ENCODE data around the gene PRKCD. TPM values are rescaled to one million over a fixed set of nuclear protein-coding genes. Genes with fewer than 3 reads are reported as not detected.

PRKCD gene
- polyA plus RNA-seq, 1 experiment, result 13.7 TPM

DNA sequence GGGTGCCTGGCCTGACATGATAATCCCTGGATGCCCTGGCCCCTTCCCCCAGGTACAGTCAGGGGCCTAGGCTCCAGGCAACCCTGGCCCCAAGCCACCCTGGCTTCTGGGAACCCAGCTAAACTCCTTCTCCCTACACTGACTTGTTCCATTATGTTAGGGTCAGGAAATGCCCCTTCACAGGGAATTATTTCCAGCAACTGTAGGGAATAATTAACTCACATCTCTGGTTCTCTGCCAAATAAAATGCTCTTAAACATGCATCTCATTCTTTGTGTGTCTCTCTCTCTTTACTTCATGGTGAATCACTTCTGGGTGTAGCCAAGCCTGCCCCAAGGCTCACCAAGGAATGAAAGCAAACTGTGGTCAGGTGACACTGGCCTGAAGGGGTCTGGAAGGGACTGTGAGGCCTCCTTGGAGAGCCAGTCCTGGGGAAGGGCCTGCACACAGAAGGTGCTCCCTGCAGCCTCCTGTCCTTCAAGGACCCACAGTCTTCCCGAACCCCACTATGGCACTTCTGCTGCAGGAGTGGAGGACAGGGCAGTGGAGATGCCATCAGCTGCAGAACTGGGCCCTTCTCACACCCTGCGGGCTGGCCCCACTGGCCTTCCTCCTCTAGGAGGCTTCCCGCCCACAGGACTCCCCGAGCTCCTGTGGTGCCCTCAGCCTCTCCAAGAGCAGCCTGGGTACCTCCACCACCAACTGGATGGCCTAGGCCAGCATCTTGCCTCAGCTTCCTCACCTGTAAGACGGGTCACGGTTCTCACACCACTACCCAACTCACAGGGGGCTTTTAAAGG, 77.2 kb downstream of the PRKCD start:
- DNase-seq (ENCODE audit: low read depth, low spot score), result peak; percentile 78
- ChIA-PET CTCF (no interaction called here), POLR2A (interaction anchor here (1.3 kb wide), 1 partner anchor 32 kb away, joined by 3 read pairs; no protein-coding TSS in a partner anchor)
- Histone ChIP-seq H3K27ac (ENCODE audit: low read depth, low read length) (peak overlapping the region; percentile 93), H3K27me3 (ENCODE audit: control insufficient read depth, insufficient read depth, low read length) (no peaks in the 10 kb centered on the region), H3K9me3 (ENCODE audit: control insufficient read depth, insufficient read depth, low read length) (no peaks in the 10 kb centered on the region), H3K4me3 (ENCODE audit: low read depth, low read length) (no peak overlapping the region)
- TF ChIP-seq, protein P1, sequence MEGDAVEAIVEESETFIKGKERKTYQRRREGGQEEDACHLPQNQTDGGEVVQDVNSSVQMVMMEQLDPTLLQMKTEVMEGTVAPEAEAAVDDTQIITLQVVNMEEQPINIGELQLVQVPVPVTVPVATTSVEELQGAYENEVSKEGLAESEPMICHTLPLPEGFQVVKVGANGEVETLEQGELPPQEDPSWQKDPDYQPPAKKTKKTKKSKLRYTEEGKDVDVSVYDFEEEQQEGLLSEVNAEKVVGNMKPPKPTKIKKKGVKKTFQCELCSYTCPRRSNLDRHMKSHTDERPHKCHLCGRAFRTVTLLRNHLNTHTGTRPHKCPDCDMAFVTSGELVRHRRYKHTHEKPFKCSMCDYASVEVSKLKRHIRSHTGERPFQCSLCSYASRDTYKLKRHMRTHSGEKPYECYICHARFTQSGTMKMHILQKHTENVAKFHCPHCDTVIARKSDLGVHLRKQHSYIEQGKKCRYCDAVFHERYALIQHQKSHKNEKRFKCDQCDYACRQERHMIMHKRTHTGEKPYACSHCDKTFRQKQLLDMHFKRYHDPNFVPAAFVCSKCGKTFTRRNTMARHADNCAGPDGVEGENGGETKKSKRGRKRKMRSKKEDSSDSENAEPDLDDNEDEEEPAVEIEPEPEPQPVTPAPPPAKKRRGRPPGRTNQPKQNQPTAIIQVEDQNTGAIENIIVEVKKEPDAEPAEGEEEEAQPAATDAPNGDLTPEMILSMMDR (IDR thresholded peaks at IDR 0.05; ENCODE audit: low read depth, low read length), result no peak

DNA sequence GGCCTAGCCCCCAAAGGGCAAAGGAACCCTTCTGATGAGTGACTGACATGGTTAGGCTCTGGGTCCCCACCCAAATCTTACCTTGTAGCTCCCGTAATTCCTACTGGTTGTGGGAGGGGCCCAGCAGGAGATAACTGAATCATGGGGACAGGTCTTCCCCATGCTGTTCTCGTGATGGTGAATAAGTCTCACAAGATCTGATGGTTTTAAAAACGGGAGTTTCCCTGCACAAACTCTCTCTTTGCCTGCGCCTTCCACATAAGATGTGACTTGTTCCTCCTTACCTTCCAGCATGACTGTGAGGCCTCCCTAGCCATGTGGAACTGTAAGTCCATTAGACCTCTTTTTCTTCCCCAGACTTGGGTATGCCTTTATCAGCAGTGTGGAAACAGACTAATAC, 77.9 kb downstream of the PRKCD start:
- DNase-seq (ENCODE audit: low read depth, low spot score), result no peak
- Histone ChIP-seq H3K9me3 (ENCODE audit: control insufficient read depth, insufficient read depth, low read length) (no peaks in the 10 kb centered on the region), H3K4me3 (ENCODE audit: low read depth, low read length) (no peak overlapping the region), H3K27ac (ENCODE audit: low read depth, low read length) (peak overlapping the region; percentile 93), H3K27me3 (ENCODE audit: control insufficient read depth, insufficient read depth, low read length) (no peaks in the 10 kb centered on the region)
- ChIA-PET POLR2A (no interaction called here), CTCF (no interaction called here)
- TF ChIP-seq, protein P1 (IDR thresholded peaks at IDR 0.05; ENCODE audit: low read depth, low read length), result no peak

DNA sequence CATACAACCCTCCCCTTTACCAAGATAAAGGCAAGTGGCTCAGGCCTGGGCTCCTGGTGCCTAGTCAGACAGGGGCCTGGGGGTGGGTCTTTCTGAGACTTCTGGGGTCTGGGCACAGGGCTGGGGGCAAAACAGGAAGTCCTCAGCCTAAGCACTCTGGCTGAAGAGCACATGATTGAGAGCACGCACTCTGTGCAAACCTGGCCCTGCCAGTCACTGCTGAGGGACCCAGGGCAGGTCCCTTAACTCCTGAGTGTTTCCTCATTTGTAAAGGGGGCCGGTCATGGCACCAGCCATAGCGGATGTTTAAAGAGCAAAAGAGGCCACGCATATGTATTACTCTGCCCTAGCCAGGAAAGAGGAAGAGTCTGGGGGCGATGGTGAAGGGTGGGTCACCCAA, 78.8 kb downstream of the PRKCD start:
- Histone ChIP-seq H3K27me3 (ENCODE audit: control insufficient read depth, insufficient read depth, low read length) (no peaks in the 10 kb centered on the region), H3K4me3 (ENCODE audit: low read depth, low read length) (no peak overlapping the region), H3K27ac (ENCODE audit: low read depth, low read length) (peak overlapping the region; percentile 93), H3K9me3 (ENCODE audit: control insufficient read depth, insufficient read depth, low read length) (no peaks in the 10 kb centered on the region)
- POLR2A ChIA-PET, result no interaction called here
- CTCF ChIA-PET, result no interaction called here
- no peak for DNase-seq (ENCODE audit: low read depth, low spot score)
- TF ChIP-seq, protein P1 (IDR thresholded peaks at IDR 0.05; ENCODE audit: low read depth, low read length), result no peak

DNA sequence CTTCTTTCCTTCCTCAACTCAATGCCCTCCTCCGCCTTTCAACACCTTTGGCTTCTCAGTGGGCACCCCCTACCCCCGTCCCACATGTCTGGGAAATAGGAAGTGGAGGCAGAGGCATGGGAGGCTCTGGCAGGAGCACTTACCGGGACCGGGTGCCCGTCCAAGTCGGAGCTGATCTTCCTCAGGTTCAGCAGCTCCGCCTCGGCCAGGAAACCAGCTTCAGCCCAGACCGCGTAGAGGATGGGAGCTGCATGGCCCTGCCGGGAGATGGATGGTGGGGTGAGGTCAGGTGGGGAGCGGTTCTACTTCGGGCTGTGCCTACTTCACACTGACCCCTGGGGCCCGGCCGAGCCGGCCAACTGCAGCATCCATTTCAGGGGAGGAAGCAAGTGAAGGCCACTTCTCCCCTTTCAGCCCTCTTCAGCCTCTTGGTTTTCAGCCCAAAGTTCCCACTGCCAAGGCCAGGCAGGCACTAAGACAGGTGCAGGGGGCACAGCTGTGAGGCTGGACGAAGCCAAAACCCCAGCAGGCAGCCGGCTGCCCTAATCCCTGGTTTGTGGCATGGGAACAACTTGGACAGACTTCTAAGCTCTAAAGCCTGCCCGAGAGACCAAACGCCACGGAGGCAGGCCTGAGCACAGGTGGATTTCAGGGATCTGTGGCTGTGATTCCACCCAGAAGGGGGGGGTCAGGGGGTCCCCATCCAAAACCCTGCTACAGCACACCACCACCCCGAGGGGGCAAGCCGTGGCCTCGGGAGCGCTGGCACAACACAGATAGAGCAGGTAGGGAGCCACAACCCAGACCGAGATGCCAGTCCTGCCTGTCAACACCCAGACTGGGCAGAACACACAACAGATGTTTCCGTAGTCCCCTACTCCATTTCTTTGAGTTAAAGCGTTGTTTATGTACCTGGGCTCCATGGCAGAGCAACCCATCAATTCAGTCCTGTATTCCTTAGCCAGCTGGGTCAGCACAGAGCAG, 80.3 kb downstream of the PRKCD start:
- Histone ChIP-seq H3K4me3 (ENCODE audit: low read depth, low read length) (no peak overlapping the region), H3K27me3 (ENCODE audit: control insufficient read depth, insufficient read depth, low read length) (no peaks in the 10 kb centered on the region), H3K27ac (ENCODE audit: low read depth, low read length) (peak overlapping the region; percentile 47), H3K9me3 (ENCODE audit: control insufficient read depth, insufficient read depth, low read length) (no peaks in the 10 kb centered on the region)
- no peak for DNase-seq (ENCODE audit: low read depth, low spot score)
- POLR2A ChIA-PET, result no interaction called here
- TF ChIP-seq, protein P1 (IDR thresholded peaks at IDR 0.05; ENCODE audit: low read depth, low read length), result no peak
- CTCF ChIA-PET, result no interaction called here

DNA sequence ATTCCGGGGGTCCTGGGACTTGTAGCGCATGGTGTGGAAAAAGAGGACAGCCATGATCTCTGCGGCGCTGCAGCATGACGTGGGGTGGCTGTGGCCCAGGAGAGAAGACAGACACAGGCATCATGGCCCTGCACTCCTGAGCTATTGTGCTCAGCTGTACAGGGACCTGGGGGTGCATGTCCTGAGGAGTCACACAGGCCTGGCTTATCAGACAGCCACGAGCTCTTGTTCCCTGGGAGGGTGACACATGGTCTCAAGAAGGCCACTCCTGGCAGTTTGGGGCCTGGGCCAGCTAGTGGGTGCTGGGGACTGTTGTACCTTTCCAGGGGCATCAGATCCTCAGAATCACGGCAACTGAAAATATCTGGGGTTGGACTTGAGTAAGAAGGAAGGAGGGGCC, 81.1 kb downstream of the PRKCD start:
- H3K27ac ChIP-seq (ENCODE audit: low read depth, low read length), result peak overlapping the region; percentile 47
- no peak for DNase-seq (ENCODE audit: low read depth, low spot score)
- TF ChIP-seq, protein P1 (IDR thresholded peaks at IDR 0.05; ENCODE audit: low read depth, low read length), result no peak
- ChIA-PET CTCF (no interaction called here), POLR2A (no interaction called here)
- no peaks in the 10 kb centered on the region for H3K9me3 ChIP-seq (ENCODE audit: control insufficient read depth, insufficient read depth, low read length)
- no peak overlapping the region for H3K4me3 ChIP-seq (ENCODE audit: low read depth, low read length)
- H3K27me3 ChIP-seq (ENCODE audit: control insufficient read depth, insufficient read depth, low read length), result no peaks in the 10 kb centered on the region

All from AG04450 (cell line).